22Rv1 (cell line): ENCODE measurements around the gene FUCA2.

ENCODE experiments used
- H3K27ac ChIP-seq: fragments of 450-650 bp; 2 replicates; pipeline ENCODE4 v1.5.1; 2017
- CTCF ChIP-seq: fragments of 450-650 bp; IDR thresholded peaks from 2 replicates; pipeline ENCODE4 v1.5.1; 2017; ENCODE audit warnings: mild to moderate bottlenecking
- ZFX ChIP-seq: fragments of 450-650 bp; IDR thresholded peaks from 2 replicates; pipeline ENCODE4 v1.6.1; 2017; ENCODE audit warnings: antibody characterized with exemption, borderline replicate concordance

FUCA2 gene

GRCh38 chr6:143542888-143543287 is 31.4 kb upstream of the FUCA2 start:
- TF ChIP-seq CTCF (no peak), ZFX (no peak)
- H3K27ac ChIP-seq = no peak overlapping the region

- TF ChIP-seq CTCF = no peak
- TF ChIP-seq ZFX = no peak
- no peak overlapping the region for H3K27ac ChIP-seq
These were observed 28.7 kb upstream of the FUCA2 start for GRCh38 chr6:143540192-143540591.

- TF ChIP-seq ZFX (no peak), CTCF (no peak)
- H3K27ac ChIP-seq = no peak overlapping the region
These were observed 28.2 kb upstream of the FUCA2 start for GRCh38 chr6:143539734-143540133.

- no peak for TF ChIP-seq CTCF
- no peak for TF ChIP-seq ZFX
- H3K27ac ChIP-seq = no peak overlapping the region
These were observed 27.6 kb upstream of the FUCA2 start for GRCh38 chr6:143539106-143539505.

- H3K27ac ChIP-seq = no peak overlapping the region
- TF ChIP-seq CTCF (no peak), ZFX (no peak)
These were observed 26.9 kb upstream of the FUCA2 start for GRCh38 chr6:143538374-143538773.

- TF ChIP-seq CTCF = peak; percentile 67
- no peak for TF ChIP-seq ZFX
- peak overlapping the region; percentile 78 for H3K27ac ChIP-seq
These were observed 25.6 kb upstream of the FUCA2 start for GRCh38 chr6:143536866-143537691.

GRCh38 chr6:143536461-143536865 is 24.9 kb upstream of the FUCA2 start:
- no peak for TF ChIP-seq CTCF
- TF ChIP-seq ZFX = no peak

More at GRCh38 chr6:143536461-143536865, 24.9 kb upstream of the FUCA2 start:
- peak overlapping the region; percentile 78 for H3K27ac ChIP-seq
